Measurements from ENCODE around the gene VEGFB.

Gene VEGFB

DNA sequence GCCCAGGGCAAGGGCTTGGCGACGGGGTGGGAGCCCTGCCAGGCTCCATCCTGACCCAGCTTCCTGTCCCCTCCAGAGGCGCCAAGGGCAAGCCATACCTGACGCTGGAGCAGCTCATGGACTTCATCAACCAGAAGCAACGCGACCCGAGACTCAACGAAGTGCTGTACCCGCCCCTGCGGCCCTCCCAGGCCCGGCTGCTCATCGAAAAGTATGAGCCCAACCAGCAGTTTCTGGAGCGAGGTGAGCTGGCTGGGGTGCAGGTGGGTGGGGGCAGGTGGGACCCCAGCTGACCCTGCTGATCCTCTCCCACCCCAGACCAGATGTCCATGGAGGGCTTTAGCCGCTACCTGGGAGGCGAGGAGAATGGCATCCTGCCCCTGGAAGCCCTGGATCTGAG is 21.9 kb downstream of the VEGFB start:
- no peak overlapping the region for H3K4me3 ChIP-seq (ENCODE audit: low read length)
- no peak for DNase-seq (ENCODE audit: low read depth)
- TF ChIP-seq, protein P1, sequence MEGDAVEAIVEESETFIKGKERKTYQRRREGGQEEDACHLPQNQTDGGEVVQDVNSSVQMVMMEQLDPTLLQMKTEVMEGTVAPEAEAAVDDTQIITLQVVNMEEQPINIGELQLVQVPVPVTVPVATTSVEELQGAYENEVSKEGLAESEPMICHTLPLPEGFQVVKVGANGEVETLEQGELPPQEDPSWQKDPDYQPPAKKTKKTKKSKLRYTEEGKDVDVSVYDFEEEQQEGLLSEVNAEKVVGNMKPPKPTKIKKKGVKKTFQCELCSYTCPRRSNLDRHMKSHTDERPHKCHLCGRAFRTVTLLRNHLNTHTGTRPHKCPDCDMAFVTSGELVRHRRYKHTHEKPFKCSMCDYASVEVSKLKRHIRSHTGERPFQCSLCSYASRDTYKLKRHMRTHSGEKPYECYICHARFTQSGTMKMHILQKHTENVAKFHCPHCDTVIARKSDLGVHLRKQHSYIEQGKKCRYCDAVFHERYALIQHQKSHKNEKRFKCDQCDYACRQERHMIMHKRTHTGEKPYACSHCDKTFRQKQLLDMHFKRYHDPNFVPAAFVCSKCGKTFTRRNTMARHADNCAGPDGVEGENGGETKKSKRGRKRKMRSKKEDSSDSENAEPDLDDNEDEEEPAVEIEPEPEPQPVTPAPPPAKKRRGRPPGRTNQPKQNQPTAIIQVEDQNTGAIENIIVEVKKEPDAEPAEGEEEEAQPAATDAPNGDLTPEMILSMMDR (IDR thresholded peaks at IDR 0.05; ENCODE audit: insufficient read depth, low read depth, low read length, missing control alignments), result no peak

DNA sequence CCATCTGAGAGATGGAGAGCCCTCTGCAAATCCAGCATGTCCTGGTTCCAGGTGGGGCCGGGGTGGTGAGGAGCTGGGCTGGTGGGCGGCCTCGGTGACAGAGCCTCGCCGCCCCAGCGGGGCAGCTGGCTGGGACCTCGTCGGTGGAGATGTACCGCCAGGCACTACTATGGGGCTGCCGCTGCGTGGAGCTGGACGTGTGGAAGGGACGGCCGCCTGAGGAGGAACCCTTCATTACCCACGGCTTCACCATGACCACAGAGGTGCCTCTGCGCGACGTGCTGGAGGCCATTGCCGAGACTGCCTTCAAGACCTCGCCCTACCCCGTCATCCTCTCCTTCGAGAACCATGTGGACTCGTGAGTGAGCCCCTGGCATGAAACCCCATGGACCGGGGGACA is 24.0 kb downstream of the VEGFB start:
- H3K4me3 ChIP-seq (ENCODE audit: low read length), result no peak overlapping the region
- TF ChIP-seq, protein P1 (IDR thresholded peaks at IDR 0.05; ENCODE audit: insufficient read depth, low read depth, low read length, missing control alignments), result no peak
- DNase-seq (ENCODE audit: low read depth), result no peak

DNA sequence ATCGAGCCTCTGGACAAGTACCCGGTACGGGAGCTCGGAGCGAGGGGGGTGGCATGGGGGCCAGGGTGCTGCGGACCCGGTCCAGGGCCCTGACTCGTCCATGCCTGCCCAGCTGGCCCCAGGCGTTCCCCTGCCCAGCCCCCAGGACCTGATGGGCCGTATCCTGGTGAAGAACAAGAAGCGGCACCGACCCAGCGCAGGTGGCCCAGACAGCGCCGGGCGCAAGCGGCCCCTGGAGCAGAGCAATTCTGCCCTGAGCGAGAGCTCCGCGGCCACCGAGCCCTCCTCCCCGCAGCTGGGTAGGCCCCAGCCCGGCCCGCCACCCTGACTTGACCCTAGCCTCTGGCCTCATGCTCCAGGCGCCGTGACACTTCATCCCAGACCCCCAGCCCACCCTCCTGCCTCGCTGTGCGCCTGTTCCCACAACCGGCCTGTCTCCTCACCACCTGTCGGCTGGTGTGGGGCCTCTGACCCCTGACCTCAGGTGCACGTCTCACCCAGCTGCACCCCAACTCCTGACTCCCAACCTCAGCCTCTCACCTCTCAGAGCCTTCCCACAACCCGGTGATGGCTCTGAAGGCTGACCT is 24.7 kb downstream of the VEGFB start:
- H3K4me3 ChIP-seq (ENCODE audit: low read length), result no peak overlapping the region
- TF ChIP-seq, protein P1 (IDR thresholded peaks at IDR 0.05; ENCODE audit: insufficient read depth, low read depth, low read length, missing control alignments), result no peak
- DNase-seq (ENCODE audit: low read depth), result no peak

DNA sequence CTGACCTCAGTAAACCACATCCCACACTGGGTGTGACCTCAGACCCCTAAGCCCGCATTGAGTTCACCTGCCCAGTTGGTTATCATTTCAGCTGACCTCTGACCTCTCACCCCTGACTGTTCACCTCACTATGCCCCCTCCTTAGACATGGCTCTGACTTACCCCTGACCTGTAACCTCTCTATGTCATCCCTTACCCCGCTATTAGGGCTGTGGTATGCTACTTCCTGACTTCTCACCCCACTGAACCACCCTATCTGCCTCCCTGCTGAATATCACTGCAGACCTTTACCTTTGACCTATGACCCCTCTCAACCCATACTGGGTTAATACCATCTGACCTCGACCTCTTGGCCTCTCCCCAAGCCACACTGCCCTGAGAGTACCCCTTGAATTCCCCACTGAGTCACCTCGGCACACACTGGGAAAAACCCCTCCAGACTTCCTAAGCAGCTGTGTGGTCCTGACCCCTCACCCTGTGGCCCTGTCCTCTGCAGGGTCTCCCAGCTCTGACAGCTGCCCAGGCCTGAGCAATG is 25.2 kb downstream of the VEGFB start:
- TF ChIP-seq, protein P1 (IDR thresholded peaks at IDR 0.05; ENCODE audit: insufficient read depth, low read depth, low read length, missing control alignments), result no peak
- no peak overlapping the region for H3K4me3 ChIP-seq (ENCODE audit: low read length)
- DNase-seq (ENCODE audit: low read depth), result no peak

DNA sequence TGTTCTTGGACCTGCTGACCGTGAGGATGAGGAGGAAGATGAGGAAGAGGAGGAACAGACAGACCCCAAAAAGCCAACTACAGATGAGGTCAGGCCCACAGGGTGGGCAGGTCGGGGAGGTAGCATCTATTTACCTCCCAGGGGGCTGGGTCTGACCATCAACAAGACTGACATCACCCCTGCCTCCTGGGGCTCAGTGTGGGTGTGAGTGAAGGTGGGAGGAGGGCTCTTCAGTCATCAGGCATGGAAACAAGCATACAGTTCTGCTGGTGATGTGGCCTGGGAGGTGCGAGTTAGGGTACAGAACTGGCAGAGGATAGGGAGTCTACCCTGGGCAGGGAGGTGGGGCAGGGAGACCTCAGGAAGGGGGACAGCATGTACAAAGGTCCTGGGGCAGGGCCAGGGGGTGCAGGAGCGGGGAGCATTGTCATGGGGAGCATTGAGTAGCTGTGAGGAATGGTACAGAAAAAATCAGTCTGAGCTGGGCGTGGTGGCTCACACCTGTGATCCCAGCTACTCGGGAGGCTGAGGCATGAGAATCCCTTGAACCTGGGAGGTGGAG is 25.8 kb downstream of the VEGFB start:
- TF ChIP-seq, protein P1 (IDR thresholded peaks at IDR 0.05; ENCODE audit: insufficient read depth, low read depth, low read length, missing control alignments), result no peak
- no peak overlapping the region for H3K4me3 ChIP-seq (ENCODE audit: low read length)

DNA sequence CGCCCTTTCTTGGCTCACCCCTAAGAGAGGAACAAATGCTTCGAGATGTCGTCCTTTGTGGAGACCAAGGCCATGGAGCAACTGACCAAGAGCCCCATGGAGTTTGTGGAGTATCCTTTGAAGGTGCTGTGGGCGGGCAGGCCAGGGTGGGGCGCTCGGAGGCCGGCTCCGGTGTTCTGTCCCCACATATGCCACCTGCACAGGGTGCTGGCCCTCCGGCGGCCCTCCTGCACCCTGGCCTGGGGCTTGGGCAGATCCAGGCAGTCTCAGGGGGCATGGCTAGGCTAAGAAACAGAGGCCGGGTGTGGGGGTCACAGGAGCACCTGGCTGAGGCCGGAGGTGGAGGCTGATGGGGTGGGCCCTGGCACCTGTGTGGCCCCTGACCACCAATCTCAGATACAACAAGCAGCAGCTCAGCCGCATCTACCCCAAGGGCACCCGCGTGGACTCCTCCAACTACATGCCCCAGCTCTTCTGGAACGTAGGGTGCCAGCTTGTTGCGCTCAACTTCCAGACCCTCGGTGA is 27.2 kb downstream of the VEGFB start:
- no peak overlapping the region for H3K4me3 ChIP-seq (ENCODE audit: low read length)
- DNase-seq (ENCODE audit: low read depth), result no peak
- TF ChIP-seq, protein P1 (IDR thresholded peaks at IDR 0.05; ENCODE audit: insufficient read depth, low read depth, low read length, missing control alignments), result no peak

More for the DNA sequence above, 25.8 kb downstream of the VEGFB start:
- DNase-seq (ENCODE audit: low read depth), result no peak
